Measurements from ENCODE around the gene METTL4.

METTL4 gene

GRCh38 chr18:2515171-2515787 lies 56.0 kb downstream of the METTL4 start:
- DNase-seq, result no peak

DNA sequence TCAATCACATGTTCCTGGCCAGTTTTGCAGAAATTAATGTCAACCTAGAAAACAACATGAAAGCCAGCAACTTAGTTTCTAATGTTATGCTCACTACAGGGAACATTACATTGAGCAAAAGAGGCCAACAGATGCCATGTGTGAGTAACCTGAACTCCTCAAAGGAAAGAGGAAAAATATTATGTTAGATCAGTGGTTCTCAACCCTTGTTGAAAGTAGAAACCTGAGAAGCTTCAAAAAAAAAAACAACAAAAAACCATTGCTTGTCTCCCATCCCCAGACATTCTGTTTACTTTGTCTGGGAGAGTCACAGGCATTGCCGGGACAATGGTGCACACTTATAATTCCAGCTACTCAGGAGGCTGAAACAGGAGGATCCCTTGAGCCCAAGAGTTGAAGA lies 57.7 kb downstream of the METTL4 start:
- no peak for DNase-seq

GRCh38 chr18:2512059-2512458 lies 59.2 kb downstream of the METTL4 start:
- DNase-seq, result no peak

- DNase-seq, result no peak
Observed at GRCh38 chr18:2511451-2511850, 59.9 kb downstream of the METTL4 start.

GRCh38 chr18:2510416-2510815 lies 60.9 kb downstream of the METTL4 start:
- no peak for DNase-seq

- no peak for DNase-seq
Observed at GRCh38 chr18:2508678-2509077, 62.6 kb downstream of the METTL4 start.

DNA sequence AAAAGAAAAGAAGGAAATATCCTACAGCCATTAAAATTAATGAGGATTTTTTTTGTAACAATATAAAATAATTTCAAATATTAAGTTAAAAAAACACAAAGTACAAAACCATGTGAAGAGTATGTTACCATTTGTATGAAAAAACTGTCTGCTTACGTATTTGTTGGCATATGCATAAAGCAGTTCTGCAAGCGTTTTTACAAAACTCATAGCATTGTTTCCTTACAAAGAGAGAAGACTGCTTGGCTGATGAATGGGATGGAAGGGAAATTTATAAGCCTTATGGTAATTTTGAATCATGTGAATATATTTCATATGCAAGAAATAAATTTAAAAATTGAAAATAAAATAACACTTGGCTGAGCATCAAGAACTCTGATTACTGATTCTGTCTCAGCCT lies 63.1 kb downstream of the METTL4 start:
- DNase-seq, result no peak

- DNase-seq, result no peak
Observed at GRCh38 chr18:2504642-2505041, 66.7 kb downstream of the METTL4 start.

- DNase-seq, result no peak
Observed at GRCh38 chr18:2502880-2503279, 68.4 kb downstream of the METTL4 start.

GRCh38 chr18:2502394-2502793 lies 68.9 kb downstream of the METTL4 start:
- DNase-seq, result no peak

- no peak for DNase-seq
Observed at GRCh38 chr18:2497797-2498196, 73.5 kb downstream of the METTL4 start.

DNA sequence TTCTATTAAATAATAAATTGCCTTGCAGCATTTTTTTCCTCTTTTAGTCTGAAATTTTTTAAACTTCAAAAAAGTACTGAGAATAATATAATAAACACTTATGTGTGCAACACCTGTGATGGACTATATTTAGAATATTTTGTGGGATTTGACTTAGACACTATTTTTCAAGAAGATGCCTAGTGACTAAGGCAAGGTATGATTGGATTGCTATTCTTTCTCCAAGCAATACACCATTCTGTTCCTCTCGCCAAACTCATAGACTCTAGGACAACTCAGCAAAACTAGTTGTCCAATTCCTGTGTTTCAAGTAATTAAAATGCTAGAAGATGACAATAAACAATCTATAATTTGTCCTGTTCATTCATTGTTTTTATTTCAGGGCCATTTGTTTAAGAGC lies 75.9 kb downstream of the METTL4 start:
- no peak for DNase-seq

DNA sequence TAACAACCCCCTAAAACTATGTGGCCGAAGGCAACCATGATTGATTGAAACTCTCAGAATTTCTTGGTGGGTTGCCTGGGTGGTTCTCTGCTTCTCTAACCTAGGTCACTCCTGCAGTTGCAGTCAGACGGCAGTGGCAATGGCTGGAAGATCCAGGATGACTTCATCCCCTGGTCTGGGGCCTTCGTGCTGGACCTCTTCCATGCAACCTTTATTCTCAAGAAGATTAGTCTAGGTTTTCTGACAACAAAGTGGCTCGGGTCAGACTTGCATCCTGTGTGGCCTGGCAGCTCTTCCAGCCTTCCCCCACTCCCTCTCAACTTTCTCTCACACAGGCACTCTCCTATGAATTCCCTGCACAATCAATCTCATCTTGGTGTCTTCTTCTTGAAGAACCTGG lies 76.4 kb downstream of the METTL4 start:
- no peak for DNase-seq

Measured in activated effector memory CD4-positive, alpha-beta T cell treated with Interleukin-2 at 50 U/mL for 16 hours (primary cell).